Cortex of kidney (tissue), 1 donor: ENCODE data around the gene TMCO4.

Experiments
- DNase-seq: peaks from one replicate; lab custom pipeline; 2025; lab: John Stamatoyannopoulos, UW

TMCO4 gene

DNA sequence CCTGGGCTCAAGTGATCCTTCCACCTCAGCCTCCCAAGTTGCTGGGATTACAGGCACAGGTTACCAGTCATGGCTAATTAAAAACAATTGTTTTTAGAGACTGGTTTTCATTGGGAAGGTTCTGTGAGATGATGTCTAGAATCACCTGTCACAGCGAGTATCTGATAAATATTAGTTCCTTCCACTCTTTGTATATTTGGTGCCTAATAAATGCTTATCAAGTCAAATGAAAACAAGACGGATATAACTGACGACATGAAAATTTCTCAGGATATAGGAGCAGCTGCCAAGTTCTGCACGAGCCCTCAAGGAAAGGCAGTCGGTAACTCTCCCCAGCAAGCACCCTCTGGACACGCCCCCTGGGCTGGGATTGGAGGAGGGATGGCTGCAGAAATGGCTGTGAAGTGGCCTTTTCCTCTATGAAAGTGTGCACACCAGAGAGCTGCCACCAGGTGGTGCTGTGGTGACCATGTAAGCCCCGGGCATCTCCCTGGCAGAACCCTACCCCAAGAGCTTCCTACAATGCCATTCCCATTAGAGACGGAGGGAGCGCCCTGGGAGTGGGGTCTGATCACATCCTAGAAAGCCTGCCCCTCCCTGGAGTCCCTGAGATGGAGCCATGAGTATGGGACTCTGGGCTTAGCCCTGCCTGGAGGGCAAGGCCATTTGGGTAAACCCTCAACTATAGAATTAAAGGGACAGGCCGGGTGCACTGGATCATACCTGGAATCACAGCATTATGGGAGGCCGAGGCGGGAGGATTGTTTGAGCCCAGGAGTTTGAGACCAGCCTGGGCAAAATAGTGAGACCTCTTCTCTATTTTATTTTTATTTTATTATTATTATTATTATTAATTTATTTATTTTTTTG, 84.1 kb downstream of the TMCO4 start:
- no peak for DNase-seq

DNA sequence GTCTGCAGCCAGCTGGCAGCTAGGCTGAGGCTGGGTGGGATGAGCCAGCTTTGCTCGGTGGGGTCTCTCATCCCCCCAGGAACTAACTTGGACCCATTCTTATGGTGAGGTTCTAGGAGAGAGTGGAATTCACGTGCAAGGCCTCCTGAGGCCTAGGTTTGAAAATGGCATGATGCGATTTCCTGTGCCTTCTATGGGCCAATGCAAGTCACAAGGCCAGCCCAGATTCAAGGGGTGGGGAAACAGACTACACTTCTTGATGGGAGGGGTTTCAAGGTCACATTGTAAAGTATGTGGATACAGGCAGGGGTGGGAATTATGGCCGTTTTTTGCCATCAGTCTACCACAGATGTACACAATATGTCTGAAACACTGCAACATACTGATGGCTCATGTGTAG, 86.8 kb downstream of the TMCO4 start:
- DNase-seq: no peak

DNA sequence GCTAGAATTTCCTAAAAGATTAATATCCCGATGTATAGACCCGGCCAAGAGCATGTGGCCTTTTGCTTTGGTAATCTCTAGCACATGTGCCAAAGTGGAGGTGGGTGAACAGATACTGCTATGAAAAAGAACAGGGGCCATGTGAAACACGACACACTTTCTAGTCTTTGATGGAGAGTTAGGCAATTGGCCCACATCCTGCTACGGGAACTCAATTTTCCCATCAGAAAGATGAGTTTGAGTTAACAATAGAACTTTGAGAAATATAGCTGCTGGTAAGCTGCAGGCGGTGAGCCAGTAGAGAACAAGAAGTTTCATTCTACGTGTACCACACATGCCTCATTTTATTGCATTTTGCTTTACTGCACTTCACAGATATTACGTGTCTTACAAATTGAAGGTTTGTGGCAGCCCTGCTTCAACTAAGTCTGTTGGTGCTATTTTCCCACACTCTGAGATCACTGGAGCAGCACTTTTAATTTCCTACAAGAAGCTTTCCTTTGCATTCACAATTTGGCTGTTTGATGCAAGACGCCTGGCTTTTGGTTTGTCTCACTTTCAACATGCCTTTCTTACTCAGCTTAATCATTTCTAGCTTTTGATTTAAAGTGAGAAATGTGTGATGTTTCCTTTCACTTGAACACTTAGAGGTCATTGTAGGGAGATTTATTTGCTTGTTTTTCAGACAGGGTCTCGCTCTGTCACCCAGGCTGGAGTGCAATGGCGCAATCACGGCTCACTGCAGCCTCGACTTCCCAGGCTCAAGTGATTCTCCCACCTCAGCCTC, 88.7 kb downstream of the TMCO4 start:
- DNase-seq: no peak

DNA sequence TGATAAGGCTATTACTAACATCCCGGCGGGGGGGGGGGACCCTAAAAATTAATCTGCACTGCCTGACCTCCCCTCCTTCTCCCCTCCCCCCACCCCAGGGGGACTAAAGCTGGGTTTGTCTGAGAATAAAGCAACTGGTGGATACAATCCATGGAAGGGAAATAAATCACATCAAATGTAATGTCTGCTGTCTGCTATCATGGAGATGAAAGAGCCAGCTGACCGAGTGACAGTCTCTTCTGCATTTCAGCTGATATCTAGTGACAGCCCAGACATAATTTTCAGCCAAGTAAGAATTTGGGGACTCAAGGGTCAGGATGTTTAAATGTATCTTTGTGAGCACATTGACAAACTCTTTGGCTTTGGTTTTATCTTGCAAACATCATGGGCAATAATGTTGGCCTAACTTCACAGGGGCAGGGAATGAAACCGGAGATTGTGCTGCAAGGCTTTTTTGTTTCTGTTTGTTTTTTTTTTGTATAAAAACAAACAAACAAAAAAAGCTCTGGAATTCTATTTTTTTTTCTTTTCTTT, 90.4 kb downstream of the TMCO4 start:
- no peak for DNase-seq

DNA sequence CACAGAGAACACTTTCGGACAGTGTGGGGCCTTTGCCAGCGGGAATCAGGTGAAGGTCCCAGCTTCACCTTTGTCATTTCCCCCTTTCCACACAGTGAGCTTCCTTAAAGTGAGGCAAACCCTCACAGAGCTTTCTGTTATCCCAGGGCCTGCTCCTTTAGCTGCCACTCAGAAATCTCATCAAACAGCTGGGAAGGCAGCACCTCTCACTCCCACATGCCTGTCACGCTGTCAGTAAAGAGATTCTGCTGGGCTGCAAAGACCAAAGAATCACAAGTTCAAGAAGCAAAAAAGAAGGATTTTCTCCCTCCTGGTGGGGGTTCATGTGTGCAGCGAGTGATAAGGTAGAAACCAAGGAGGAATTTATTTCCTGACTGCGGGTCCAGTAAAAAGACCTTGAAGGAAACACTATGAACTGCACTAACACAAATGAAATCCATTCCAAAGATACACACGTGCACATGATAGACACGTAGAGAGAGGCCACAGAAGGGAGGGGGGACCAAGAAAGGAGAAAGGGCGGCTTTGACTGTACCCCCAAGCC, 91.1 kb downstream of the TMCO4 start:
- DNase-seq: no peak

DNA sequence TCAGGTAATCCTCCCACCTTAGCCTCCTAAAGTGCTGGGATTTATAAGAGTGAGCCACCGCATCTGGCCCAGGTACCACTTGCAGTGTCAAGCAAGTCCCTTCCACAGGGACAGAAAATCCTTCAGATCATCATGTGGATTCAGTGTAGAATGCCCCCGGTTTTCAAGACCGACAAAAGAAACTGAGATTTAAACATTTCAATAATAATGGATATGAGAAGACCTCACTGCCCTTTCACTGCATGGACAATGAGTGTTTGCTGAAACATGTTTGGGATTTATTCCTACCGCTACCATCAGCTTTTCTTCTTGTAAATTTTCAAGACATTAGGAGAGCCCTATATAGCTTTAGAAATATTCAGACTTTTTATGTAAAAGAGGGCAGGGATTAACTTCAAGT, 93.6 kb downstream of the TMCO4 start:
- DNase-seq: no peak

DNA sequence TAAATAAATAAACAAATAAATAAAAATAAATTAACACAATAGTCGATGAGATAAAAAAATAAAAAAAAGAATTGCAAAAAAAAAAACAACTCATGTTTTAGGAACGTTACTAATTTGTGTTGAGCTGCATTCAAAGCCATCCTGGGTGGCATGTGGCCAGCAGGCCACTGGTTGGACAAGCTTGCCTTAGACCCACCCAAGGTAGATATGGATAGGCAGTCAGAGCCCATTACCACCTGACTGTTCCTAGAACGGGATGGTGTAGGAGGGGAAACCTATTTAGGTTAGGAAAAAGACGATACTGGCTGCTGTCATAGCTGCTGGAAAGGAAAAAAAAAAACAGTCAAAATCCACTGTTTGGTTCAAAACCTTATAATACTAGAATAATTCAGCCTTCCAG, 94.3 kb downstream of the TMCO4 start:
- DNase-seq: no peak

DNA sequence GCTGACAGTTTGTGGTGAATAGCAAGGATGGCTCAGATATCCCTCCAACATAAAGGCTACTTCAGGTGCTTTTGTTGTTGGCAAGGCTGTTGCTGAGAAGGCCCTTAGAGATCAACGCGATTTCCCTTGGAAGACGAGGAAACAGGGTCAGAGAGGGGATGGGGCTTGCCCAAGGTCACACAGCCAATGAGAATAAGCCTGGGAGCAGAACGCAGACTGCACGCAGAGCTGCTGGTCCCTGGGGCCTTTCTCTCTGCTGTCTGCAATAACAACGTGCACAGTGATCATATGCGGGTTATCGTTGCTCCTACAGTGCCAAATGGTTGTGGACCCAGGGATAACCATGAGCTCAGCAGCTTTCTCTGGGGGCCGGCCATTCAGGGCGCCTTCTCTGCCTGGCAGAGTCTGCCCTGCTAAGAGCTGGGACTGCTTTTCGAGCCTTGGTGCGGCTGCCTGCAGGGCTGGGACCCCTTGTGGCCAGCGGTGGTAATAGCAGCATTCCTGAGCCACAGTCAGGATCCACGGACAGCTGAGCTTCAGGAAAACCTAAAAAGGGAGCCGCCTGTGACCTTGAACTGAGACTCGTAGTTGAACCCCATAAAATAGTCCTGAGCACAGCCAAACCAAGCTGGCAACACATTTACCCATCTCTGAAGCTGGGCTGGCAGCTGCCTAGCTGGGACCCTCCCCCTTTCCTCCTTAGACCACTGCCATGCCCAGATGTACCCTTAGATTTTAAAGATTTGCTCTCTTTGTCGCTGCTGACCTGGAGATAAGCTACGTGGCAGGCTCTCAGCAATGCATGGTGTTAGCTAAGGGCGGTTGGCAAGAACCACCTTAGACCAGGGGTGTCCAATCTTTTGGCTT, 95.2 kb downstream of the TMCO4 start:
- no peak for DNase-seq

DNA sequence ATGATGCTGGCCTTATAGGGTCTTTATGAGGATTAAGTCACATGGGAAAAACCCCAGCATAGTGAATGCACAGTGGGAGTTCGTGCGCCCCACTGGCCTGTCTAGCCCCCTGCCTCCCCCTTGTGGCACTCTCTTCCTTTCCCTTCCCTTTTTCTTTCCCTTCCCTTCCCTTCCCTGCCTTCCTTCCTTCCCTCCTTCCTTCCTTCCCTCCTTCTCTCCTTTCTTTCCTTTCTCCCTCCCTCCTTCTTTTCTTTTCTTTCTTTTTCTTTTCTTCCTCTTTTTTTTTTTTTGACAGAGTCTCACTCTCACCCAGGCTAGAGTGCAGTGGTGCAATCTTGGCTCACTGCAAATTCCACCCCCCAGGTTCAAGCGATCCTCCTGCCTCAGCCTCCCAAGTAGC, 96.4 kb downstream of the TMCO4 start:
- no peak for DNase-seq

DNA sequence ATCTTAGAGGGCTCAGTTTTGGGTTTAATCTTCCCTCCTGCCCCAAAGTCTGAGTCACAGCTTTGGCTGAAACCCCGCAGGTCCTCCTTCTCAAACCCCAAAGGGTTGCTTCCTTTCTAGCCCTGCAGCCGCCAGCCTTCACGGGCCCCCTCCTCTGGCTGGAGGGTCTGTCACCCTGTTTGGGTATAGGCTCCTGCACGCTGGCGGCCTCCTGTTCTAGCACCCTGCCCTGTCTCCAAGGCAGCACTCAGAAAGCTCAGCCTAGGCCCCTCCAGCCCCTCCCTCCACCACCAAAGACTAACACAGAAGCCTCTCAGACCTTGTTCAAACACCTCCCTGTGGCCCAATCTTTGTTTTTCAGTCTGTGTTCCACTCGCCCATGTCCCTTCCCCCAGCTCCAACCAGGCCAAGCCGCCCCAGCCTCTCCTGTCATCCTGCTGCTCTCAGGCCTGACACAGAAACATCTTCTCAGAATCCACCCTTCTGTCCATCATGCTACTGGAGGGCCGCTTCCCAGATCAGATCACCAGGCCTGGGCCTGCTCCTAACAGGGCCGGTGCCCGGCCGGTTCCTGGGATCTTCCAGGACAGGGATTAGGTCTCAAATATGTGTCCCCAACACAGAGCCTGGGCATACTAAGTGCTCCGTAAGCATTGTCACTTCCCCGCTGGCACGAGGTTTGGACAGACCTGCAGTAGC, 99.5 kb downstream of the TMCO4 start:
- DNase-seq: no peak

DNA sequence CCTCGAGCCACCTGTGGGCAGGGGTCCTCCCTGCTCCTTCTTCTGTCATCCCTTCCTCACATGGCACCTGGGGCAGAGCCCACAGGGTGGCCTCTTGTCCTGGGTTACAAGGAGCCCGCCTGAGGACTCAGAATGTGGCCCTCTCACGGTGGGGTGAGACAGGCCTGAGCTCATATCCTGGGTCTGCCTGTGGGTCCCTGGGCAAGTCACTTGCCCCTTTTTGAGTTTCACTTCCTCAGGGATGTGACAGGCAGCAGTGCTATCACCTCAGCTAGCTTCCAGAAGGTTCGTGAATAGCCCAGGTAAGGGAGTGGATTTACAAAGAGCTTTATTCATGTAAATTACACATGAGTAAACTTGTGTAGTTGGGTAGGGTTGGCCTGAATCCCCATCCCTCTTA, 101.5 kb downstream of the TMCO4 start:
- DNase-seq: no peak

DNA sequence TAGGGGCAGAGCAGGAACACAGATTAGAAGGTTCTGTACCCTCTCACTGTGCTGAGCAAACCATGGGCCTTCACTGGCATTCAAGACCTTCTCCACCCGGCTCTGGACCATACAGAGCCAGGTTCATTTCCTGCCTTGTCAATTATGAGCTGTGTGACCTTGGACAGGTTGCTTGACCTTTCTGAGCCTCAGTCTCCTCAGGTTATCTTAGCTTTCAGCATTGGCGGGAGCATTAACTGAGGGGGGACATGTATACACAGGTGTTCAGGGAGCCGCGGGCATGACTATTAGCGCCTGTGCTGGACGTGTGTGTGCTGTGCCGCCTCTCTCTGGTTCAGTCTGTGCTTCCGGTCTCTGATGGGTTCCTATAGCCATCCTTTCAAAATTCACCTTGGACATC, 102.9 kb downstream of the TMCO4 start:
- DNase-seq: no peak

DNA sequence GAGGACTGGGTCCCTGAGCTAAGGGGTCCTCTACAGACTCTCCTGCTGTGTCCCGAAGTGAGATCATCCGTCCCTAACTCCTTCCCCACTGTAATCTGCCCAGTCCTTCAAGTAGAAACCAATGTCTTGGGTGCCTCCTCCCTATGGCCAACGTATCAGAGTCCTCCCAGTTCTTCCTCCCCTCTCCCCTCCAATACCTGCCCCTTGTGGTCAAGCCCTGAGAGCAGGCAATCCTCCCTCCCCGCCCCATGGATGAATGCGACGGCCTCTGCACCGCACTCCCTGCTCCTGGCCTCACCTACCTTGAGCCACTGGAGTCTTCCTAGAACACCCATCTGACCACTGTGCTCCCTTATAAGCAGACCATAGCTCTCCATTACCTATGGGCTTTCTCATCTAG, 103.9 kb downstream of the TMCO4 start:
- DNase-seq: no peak

DNA sequence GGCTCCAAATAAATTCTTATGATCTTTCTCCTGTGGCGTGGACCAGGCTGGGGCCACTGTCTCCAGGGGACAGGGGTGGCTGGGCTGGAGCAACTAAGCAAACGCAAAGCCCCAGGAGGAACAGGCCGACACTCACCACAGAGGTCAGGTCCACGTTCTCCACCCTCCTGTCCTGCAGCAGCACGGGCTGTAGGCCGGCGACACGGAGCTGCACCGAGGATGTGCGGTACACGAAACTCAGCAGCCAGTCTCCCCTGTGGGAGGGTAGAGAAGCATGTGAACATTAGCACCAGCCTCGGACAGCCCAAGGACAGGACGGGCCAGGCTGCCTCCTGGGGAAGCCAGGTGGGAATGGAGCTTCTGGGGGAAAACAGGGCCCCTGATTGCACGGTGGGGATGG, 105.4 kb downstream of the TMCO4 start:
- no peak for DNase-seq

DNA sequence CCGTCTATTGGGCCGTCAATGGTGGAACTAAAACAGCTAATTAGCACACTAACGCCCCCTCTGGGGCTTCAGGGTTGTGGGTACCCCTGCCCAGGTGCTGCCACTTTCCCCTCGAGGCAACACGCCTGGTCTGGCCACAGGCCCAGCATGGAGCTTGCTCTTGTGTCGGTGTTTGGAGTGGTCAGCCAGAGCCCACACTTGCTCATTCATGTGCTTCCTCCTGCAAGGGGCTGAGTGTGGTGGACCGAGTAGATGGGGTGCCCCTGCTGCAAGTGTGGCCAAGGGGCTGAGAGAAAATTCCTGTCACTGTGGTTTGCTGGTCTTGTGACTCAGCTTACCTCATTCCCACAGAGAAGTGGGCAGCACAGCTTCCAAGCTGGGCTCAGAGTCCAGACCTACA, 109.4 kb downstream of the TMCO4 start:
- no peak for DNase-seq

DNA sequence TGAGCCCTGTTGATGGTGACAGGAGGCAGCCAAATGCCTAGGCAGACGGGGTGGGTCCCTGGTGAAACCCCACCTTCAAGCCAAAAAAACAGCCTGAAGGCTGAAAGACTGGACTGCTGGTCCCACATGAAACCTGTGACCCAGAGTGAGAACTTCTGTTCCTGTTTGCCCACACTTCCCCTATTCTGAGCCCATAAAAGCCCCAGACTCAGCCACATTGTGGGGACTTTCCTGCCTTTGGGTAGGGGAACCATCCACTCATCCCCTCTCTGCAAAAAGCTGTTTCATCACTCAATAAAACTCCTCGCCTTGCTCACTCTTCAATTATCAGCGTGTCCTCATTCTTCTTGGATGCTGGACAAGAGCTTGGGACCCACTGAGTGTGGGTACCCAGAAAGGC, 109.9 kb downstream of the TMCO4 start:
- DNase-seq: no peak

DNA sequence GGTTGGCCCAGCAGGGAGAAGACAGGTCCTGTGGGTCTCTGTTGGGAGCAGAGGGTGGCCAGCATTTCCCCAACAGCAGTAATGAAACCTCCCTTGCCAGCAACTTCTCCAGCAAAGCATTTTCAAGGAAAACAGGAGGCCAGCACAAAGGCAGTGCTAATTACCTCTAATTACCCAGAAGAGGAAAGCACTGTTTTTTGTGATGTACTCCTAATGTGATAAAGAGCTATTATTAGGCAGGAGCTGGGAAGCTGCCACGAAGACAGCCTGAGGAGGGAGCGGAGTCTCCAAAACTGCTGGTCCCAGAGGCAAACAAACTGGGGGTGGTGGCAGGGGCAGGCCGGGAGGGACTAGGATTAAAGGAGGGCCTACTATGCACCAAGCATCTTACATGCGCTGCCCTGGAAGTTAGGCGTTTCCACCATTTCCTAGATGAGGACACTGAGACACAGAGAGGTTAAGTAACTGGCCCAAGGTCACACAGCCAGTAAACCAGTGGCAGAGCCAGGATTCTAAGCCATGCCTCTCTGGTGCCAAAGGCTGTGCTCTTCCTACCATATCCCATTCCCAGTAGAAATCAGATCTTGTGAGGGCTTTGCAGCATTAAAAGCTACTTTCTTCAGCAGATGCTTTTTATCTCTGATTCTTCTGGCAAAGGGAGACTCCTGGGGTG, 110.5 kb downstream of the TMCO4 start:
- DNase-seq: no peak

DNA sequence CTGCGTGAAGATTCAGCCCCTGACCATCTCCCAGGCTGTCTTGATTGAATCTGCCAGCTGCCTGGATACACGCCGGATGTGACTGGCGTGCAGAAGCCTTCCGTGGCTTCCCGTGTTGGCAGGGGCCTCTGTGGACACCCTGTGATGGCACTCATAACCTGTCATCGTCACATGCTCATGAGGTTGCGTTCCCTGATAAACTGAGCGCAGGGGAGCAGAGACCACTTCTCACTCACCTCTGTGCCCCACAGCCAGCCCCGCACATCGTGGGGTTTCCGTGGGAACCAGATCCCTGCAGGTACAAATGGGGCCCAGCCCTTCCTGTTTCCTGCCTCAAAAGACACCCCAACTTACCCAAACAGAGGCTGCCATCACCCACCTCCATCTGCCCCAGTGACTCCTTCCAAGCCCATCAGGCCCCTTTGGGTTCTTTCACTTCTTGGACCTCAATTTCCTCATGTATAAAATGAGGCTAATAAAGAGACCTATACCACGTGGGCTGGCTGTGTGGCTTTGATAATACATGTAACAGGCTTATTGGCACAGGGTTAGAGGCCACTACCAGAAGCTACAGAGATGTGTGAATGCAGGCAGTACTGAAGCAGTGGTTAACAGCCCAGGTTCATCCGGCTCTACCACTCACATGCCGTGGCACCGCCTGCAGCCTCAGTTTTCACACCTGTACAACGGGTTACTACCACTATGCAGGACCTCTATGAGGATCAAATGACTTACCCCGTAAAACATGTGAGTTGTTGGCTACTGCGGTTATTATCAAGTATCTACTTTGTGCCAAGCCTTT, 111.5 kb downstream of the TMCO4 start:
- DNase-seq: no peak

DNA sequence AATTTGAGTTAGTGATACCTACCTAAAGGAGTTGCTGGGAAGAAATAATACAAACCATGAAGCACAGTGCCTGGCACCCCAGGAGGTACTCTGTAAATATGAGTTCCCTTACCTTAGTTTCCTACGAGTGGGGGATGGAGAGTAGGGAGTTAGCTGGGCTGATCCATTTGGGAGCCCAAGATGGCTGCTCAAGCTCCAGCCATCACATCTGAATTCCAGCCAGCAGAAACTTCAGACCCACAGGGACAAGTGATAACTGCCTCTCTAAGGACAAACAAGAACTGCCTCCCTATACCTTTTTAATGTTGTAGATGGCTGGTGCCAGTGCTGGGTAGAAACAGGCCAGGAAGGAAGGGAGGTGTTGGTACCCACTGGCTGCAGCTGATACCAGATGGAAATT, 112.3 kb downstream of the TMCO4 start:
- no peak for DNase-seq

DNA sequence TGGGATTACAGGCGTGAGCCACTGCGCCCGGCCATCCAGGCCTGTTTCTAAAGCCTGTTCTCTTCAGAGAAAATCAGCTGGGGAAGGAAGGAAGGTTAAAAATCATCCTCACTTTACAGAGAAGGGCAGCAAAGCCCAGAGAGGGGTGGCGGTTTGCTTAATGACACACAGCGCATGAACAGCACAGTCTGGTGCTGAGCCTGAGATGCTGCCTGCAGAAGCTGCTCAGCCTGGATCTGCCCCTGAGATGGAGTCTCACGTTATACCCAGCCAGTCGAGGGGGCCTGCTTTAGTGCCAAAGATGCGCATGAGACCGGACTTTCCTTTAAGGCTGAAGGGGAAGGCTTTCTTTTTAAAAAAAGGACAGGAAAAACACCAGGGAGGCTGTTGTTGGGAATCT, 113.7 kb downstream of the TMCO4 start:
- DNase-seq: no peak
